Measurements from ENCODE around the gene PIGU. TPM values are rescaled to one million over a fixed set of nuclear protein-coding genes. Genes with fewer than 3 reads are reported as not detected.
A peak's percentile ranks its signal among the peaks of the same experiment; 100 is the strongest.

PIGU gene
- total RNA-seq, 1 donor from 2014 or later: 19.8 TPM

- Mint-ChIP-seq H3K27me3 (ENCODE audit: low read depth) (no peaks in the 10 kb centered on the region), H3K9me3 (ENCODE audit: low read depth) (no peaks in the 10 kb centered on the region), H3K4me1 (ENCODE audit: low read depth) (peaks cover 46% of the 10 kb centered on the region), H3K4me3 (ENCODE audit: unreplicated experiment) (no peak overlapping the region), H3K36me3 (ENCODE audit: low read depth) (peaks cover 14% of the 10 kb centered on the region), H3K27ac (ENCODE audit: unreplicated experiment) (peak overlapping the region; percentile 95)
- no peak for DNase-seq (ENCODE audit: low spot score)
- no peak for TF ChIP-seq CTCF (IDR thresholded peaks at IDR 0.05)
These were observed 35.8 kb upstream of the PIGU start for GRCh38 chr20:34712525-34713192.

- Mint-ChIP-seq H3K4me3 (ENCODE audit: unreplicated experiment) (no peak overlapping the region), H3K36me3 (ENCODE audit: low read depth) (peaks cover 14% of the 10 kb centered on the region), H3K27me3 (ENCODE audit: low read depth) (no peaks in the 10 kb centered on the region), H3K9me3 (ENCODE audit: low read depth) (no peaks in the 10 kb centered on the region), H3K27ac (ENCODE audit: unreplicated experiment) (peak overlapping the region; percentile 34), H3K4me1 (ENCODE audit: low read depth) (peaks cover 46% of the 10 kb centered on the region)
- no peak for DNase-seq (ENCODE audit: low spot score)
- TF ChIP-seq CTCF (IDR thresholded peaks at IDR 0.05): no peak
These were observed 35.0 kb upstream of the PIGU start for GRCh38 chr20:34711813-34712430.

- peak overlapping the region; percentile 82 for H3K4me3 Mint-ChIP-seq (ENCODE audit: unreplicated experiment)
- no peak for DNase-seq (ENCODE audit: low spot score)
- TF ChIP-seq CTCF (IDR thresholded peaks at IDR 0.05): no peak
- no peaks in the 10 kb centered on the region for H3K9me3 Mint-ChIP-seq (ENCODE audit: low read depth)
- peaks cover 52% of the 10 kb centered on the region for H3K4me1 Mint-ChIP-seq (ENCODE audit: low read depth)
- H3K27ac Mint-ChIP-seq (ENCODE audit: unreplicated experiment): peak overlapping the region; percentile 83
- peaks cover 14% of the 10 kb centered on the region for H3K36me3 Mint-ChIP-seq (ENCODE audit: low read depth)
- H3K27me3 Mint-ChIP-seq (ENCODE audit: low read depth): no peaks in the 10 kb centered on the region
These were observed 34.1 kb upstream of the PIGU start for GRCh38 chr20:34710861-34711574.

GRCh38 chr20:34710568-34710839 lies 33.6 kb upstream of the PIGU start:
- Mint-ChIP-seq H3K9me3 (ENCODE audit: low read depth) (no peaks in the 10 kb centered on the region), H3K4me1 (ENCODE audit: low read depth) (peaks cover 57% of the 10 kb centered on the region), H3K27me3 (ENCODE audit: low read depth) (no peaks in the 10 kb centered on the region), H3K4me3 (ENCODE audit: unreplicated experiment) (peak overlapping the region; percentile 82), H3K27ac (ENCODE audit: unreplicated experiment) (peak overlapping the region; percentile 83), H3K36me3 (ENCODE audit: low read depth) (peaks cover 14% of the 10 kb centered on the region)
- DNase-seq (ENCODE audit: low spot score): no peak
- TF ChIP-seq CTCF (IDR thresholded peaks at IDR 0.05): no peak

- TF ChIP-seq CTCF (IDR thresholded peaks at IDR 0.05): peak; percentile 77
- Mint-ChIP-seq H3K27me3 (ENCODE audit: low read depth) (no peaks in the 10 kb centered on the region), H3K4me3 (ENCODE audit: unreplicated experiment) (peak overlapping the region; percentile 82), H3K36me3 (ENCODE audit: low read depth) (peaks cover 11% of the 10 kb centered on the region), H3K4me1 (ENCODE audit: low read depth) (peaks cover 58% of the 10 kb centered on the region), H3K9me3 (ENCODE audit: low read depth) (no peaks in the 10 kb centered on the region), H3K27ac (ENCODE audit: unreplicated experiment) (peak overlapping the region; percentile 83)
- DNase-seq (ENCODE audit: low spot score): no peak
These were observed 33.1 kb upstream of the PIGU start for GRCh38 chr20:34709831-34710567.
